Heart right ventricle (tissue), 16 donors: ENCODE data around the gene PNKP. TPM values are rescaled to one million over a fixed set of nuclear protein-coding genes. Genes with fewer than 3 reads are reported as not detected.

Experiments
- ATAC-seq, 8 donors: fragments of 200-7000 bp; cut with Tn5 transposase; one replicate each; pipeline ENCODE4 v1.9.1; 2020; ENCODE audit warnings: mild to moderate bottlenecking in 8 of 8, moderate library complexity in 8 of 8, moderate number of reproducible peaks in 1 of 8
- DNase-seq, 2 donors: peaks; one replicate each; pipeline ENCODE4 v3.0.0-alpha.2; 2020
- H3K27ac ChIP-seq, 10 donors: fragments of 200-600 bp; sonication (generic) in 2 of 10; one replicate each; pipeline versions ENCODE4 v1.5.0 to v1.8.0; 2020 to 2022; ENCODE audit warnings: mild to moderate bottlenecking in 3 of 10
- H3K27me3 ChIP-seq, 7 donors: fragments of 200-600 bp; one replicate each; pipeline ENCODE4 v1.8.0; 2021 to 2022; ENCODE audit warnings: mild to moderate bottlenecking in 2 of 7
- H3K36me3 ChIP-seq, 9 donors: fragments of 200-600 bp; sonication (generic) in 1 of 9; one replicate each; pipeline versions ENCODE4 v1.5.0 to v1.8.0; 2020 to 2022; ENCODE audit warnings: mild to moderate bottlenecking in 2 of 9
- H3K4me1 ChIP-seq, 9 donors: fragments of 200-600 bp; sonication (generic) in 1 of 9; one replicate each; pipeline versions ENCODE4 v1.5.0 to v1.8.0; 2020 to 2022; ENCODE audit warnings: mild to moderate bottlenecking in 4 of 9
- H3K4me3 ChIP-seq, 10 donors: fragments of 200-600 bp; sonication (generic) in 2 of 10; one replicate each; pipeline versions ENCODE4 v1.5.0 to v1.8.0; 2020 to 2022; ENCODE audit warnings: mild to moderate bottlenecking in 7 of 10, moderate library complexity in 2 of 10
- H3K9me3 ChIP-seq, 11 donors: fragments of 200-600 bp in 10 of 11; sonication (generic) in 2 of 11; one replicate each; pipeline versions ENCODE4 v1.5.0 to v1.8.0; 2013 to 2022; ENCODE audit warnings: mild to moderate bottlenecking in 2 of 11, control low read depth in 1 of 11, moderate library complexity in 1 of 11
- WGBS, 2 donors: extraction: QIAGEN DNeasy Blood & Tissue Kit; methylation state at CpG; one replicate each; pipeline ENCODE4 v1.1.7; 2013; ENCODE audit warnings: inconsistent platforms in 1 of 2; 5-methylcytosine and 5-hydroxymethylcytosine counted together
- intact Hi-C, 10 donors: fragments of 100-400 bp; cut with DNase I; formaldehyde crosslinking; loops; one replicate each; pipeline versions ENCODE4 v1.11.1 to v1.14.2; 2022
- polyA plus RNA-seq, 2 donors: library from polyadenylated mRNA; stranded (reverse); fragments of 200-250 nt; gene quantifications; one replicate each; pipeline ENCODE4 v1.2.3, GENCODE V29; 2013
- total RNA-seq, 10 donors: library from RNA; stranded (reverse); fragmentation: NEBNext Ultra II Directional in 3 of 10; extraction: Animal tissue kit (Norgen Biotek cat#: 25700) in 3 of 10; gene quantifications; one replicate each; pipeline versions ENCODE4 v1.2.1 to v1.2.4, GENCODE V29; 2021 to 2023
- TF ChIP-seq, protein P1 (sequence below), 9 donors: fragments of 200-600 bp; sonication (generic) in 2 of 9; IDR thresholded peaks; one replicate each; pipeline versions ENCODE4 v1.5.0 to v1.8.0; 2021 to 2022; ENCODE audit warnings: antibody characterized with exemption in 9 of 9, mild to moderate bottlenecking in 5 of 9, moderate library complexity in 1 of 9
- donor health status: Arrhythmogenic right ventricular cardiomyopathy.
- donor health status: ischemic (EF 13 %, LVEDD 7.1; RV severe dilation, severe dysfunction).
- donor health status: healthy with polysubstance abuse.
- donor health status: DM: no; HTN: yes; CAD: no.
- donor health status: DM: no; HTN: no; CAD: no.
- donor health status: ischemic (EF 25% LVEDD 6.9; RV normal size, moderate dysfunction).
- donor health status: ischemic (EF 25% LVEDD 5.7; RV mildly dilated, moderate dysfunction).
- donor health status: healthy.
- donor health status: DM: yes; HTN: yes; CAD: no.
- donor health status: Ischemic cardiomyopathy.
- donor health status: ischemic (EF 35%, LVEDD 5.7; RV mildly dilated, moderate dysfunction).
- donor health status: nonischemic (EF 11% LVEDD 7.7; RV severe dilation, severe dysfunction).
- donor health status: DM: yes; HTN: yes; CAD: no.
- donor health status: PGD.
- donor health status: ischemic (EF 29% LVEDD 5.4; RV normal size, mild dysfunction).
- donor health status: nonischemic (EF 23%, LVEDD 6.1; RV moderate dilation, normal function).

PNKP gene
- total and polyA plus RNA-seq, 12 donors: 24.0 to 91.7 (median 34.6) TPM

GRCh38 chr19:49861541-49862378 is 5.6 kb downstream of the PNKP start:
- Histone ChIP-seq H3K4me3 (no peak overlapping the region), H3K27ac (no peak overlapping the region), H3K36me3 (peaks cover 0 to 82% (median 32%) of the 10 kb centered on the region in 9 donors), H3K4me1 (peaks cover 12 to 29% (median 22%) of the 10 kb centered on the region in 9 donors), H3K9me3 (no peaks in the 10 kb centered on the region), H3K27me3 (no peaks in the 10 kb centered on the region)
- TF ChIP-seq, protein P1, sequence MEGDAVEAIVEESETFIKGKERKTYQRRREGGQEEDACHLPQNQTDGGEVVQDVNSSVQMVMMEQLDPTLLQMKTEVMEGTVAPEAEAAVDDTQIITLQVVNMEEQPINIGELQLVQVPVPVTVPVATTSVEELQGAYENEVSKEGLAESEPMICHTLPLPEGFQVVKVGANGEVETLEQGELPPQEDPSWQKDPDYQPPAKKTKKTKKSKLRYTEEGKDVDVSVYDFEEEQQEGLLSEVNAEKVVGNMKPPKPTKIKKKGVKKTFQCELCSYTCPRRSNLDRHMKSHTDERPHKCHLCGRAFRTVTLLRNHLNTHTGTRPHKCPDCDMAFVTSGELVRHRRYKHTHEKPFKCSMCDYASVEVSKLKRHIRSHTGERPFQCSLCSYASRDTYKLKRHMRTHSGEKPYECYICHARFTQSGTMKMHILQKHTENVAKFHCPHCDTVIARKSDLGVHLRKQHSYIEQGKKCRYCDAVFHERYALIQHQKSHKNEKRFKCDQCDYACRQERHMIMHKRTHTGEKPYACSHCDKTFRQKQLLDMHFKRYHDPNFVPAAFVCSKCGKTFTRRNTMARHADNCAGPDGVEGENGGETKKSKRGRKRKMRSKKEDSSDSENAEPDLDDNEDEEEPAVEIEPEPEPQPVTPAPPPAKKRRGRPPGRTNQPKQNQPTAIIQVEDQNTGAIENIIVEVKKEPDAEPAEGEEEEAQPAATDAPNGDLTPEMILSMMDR (IDR thresholded peaks at IDR 0.05): no peak
- 80 to 85% methylated on average over 59 to 60 of the region's 60 CpGs for WGBS, 2 donors
- DNase-seq (peak in 1 of 2 donors; percentile 4), ATAC-seq (no peak)
- intact Hi-C loops: loop anchor here in 1 of 10 donors (10.0 kb wide), 1 partner anchor 347 kb away; the partner anchor contains the start of gene FCGRT

DNA sequence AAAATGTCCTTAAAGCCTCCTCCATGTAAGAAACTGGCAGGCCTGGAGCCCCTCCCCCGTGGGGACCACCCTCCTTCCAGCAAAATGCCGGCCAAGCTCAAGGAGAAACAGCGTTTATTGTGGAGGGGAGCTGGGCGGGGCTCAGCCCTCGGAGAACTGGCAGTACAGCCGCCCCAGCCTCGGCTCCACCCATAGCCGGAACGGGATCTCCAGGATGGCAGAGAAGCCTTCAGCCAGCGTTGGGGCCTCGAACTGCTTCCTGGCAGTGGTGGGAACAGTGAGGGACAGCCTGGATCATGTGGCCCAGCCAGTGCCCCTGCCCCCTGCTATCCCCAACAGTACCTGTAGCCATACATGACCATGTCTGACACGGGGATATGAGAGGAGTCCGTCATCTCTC is 6.3 kb downstream of the PNKP start:
- 39 to 48% methylated on average over 13 of the region's 13 CpGs for WGBS, 2 donors
- Histone ChIP-seq H3K27ac (peak overlapping the region in 5 of 10 donors; percentile 10 to 33 (median 15)), H3K4me1 (peaks cover 7 to 22% (median 15%) of the 10 kb centered on the region in 9 donors), H3K4me3 (no peak overlapping the region), H3K27me3 (no peaks in the 10 kb centered on the region), H3K9me3 (no peaks in the 10 kb centered on the region), H3K36me3 (peaks cover 0 to 88% (median 32%) of the 10 kb centered on the region in 9 donors)
- TF ChIP-seq, protein P1 (IDR thresholded peaks at IDR 0.05): no peak
- intact Hi-C loops: loop anchor here in 1 of 10 donors (10.0 kb wide), 1 partner anchor 346 kb away; the partner anchor contains the start of gene FCGRT
- ATAC-seq (peak in 1 of 8 donors; percentile 18), DNase-seq (peak in 1 of 2 donors; percentile 48)

- DNase-seq (no peak), ATAC-seq (no peak)
- Histone ChIP-seq H3K4me3 (no peak overlapping the region), H3K27me3 (no peaks in the 10 kb centered on the region), H3K27ac (peak overlapping the region in 5 of 10 donors; percentile 10 to 33 (median 15)), H3K36me3 (peaks cover 0 to 94% (median 32%) of the 10 kb centered on the region in 9 donors), H3K9me3 (no peaks in the 10 kb centered on the region), H3K4me1 (peaks cover 4 to 16% (median 9%) of the 10 kb centered on the region in 9 donors)
- TF ChIP-seq, protein P1 (IDR thresholded peaks at IDR 0.05): no peak
- intact Hi-C loops: loop anchor here in 1 of 10 donors (10.0 kb wide), 1 partner anchor 346 kb away; the partner anchor contains the start of gene FCGRT
- WGBS, 2 donors: 62 to 72% methylated on average over 17 of the region's 17 CpGs
Measured at GRCh38 chr19:49860336-49861102, 6.9 kb downstream of the PNKP start.
